Vagina (tissue), 2 donors: Measurements from ENCODE around the gene SIDT1. TPM values are rescaled to one million over a fixed set of nuclear protein-coding genes. Genes with fewer than 3 reads are reported as not detected.

Source experiments
- DNase-seq, 2 donors: peaks; one replicate each; pipeline ENCODE4 v3.0.0-alpha.2; 2017; ENCODE audit errors: extremely low spot score in 2 of 2
- H3K27ac ChIP-seq: fragments of 200-600 bp; sonication (generic); one replicate; pipeline ENCODE4 v1.5.1; 2019
- H3K27me3 ChIP-seq: fragments of 200-600 bp; sonication (generic); one replicate; pipeline ENCODE4 v1.5.1; 2019
- H3K36me3 ChIP-seq, 2 donors: fragments of 200-600 bp; sonication (generic); one replicate each; pipeline ENCODE4 v1.5.1; 2017 to 2019
- H3K4me1 ChIP-seq: fragments of 200-600 bp; sonication (generic); one replicate; pipeline ENCODE4 v1.5.1; 2019
- H3K4me3 ChIP-seq, 2 donors: fragments of 200-600 bp; sonication (generic); 1 replicate in 1 of 2; 2 replicates in 1 of 2; pipeline ENCODE4 v1.5.1; 2016 to 2019
- H3K9me3 ChIP-seq: fragments of 200-600 bp; sonication (generic); one replicate; pipeline ENCODE4 v1.5.1; 2019
- CTCF ChIP-seq, 3 experiments: fragments of 450-650 bp in 2 of 3; fragments of 200-600 bp in 1 of 3; sonication (generic) in 1 of 3; IDR thresholded peaks; one replicate each; pipeline ENCODE4 v1.5.1; 2017 to 2019; ENCODE audit warnings: antibody characterized with exemption in 3 of 3, mild to moderate bottlenecking in 2 of 3, moderate library complexity in 2 of 3
- POLR2A ChIP-seq, 2 donors: fragments of 450-650 bp; IDR thresholded peaks; one replicate each; pipeline ENCODE4 v1.6.1; 2017; ENCODE audit warnings: antibody characterized with exemption in 2 of 2, mild to moderate bottlenecking in 2 of 2, moderate library complexity in 2 of 2
- POLR2AphosphoS5 ChIP-seq, 2 donors: sonication (generic); formaldehyde crosslinking; IDR thresholded peaks; one replicate each; pipeline ENCODE4 v1.9.0; 2017; ENCODE audit warnings: antibody characterized with exemption in 2 of 2, mild to moderate bottlenecking in 2 of 2, low read depth in 1 of 2; ENCODE audit not compliant: insufficient read depth in 1 of 2
- intact Hi-C: fragments of 100-400 bp; cut with DNase I; formaldehyde crosslinking; loops from one replicate; pipeline ENCODE4 v1.15.1; 2023
- total RNA-seq: library from RNA; depleted of rRNA; stranded (reverse); fragments of >200 nt; gene quantifications from one replicate; pipeline ENCODE4 v1.2.3, GENCODE V29; 2016

The SIDT1 gene
- total RNA-seq, 1 donor from 2014 or later: 44.0 TPM

GRCh38 chr3:113565555-113565954 is 33.2 kb downstream of the SIDT1 start:
- Histone ChIP-seq H3K4me1 (no peaks in the 10 kb centered on the region), H3K36me3 (no peaks in the 10 kb centered on the region), H3K4me3 (no peak overlapping the region), H3K9me3 (no peaks in the 10 kb centered on the region), H3K27ac (no peak overlapping the region), H3K27me3 (no peaks in the 10 kb centered on the region)
- no peak for DNase-seq
- TF ChIP-seq POLR2A (IDR thresholded peaks at IDR 0.05): no peak
- no peak for TF ChIP-seq CTCF (IDR thresholded peaks at IDR 0.05)
- no peak for TF ChIP-seq POLR2AphosphoS5 (IDR thresholded peaks at IDR 0.05; ENCODE audit: insufficient read depth in 1 of 2, low read depth in 1 of 2)
- intact Hi-C loops: no loop called here

GRCh38 chr3:113570158-113570557 is 37.8 kb downstream of the SIDT1 start:
- Histone ChIP-seq H3K27ac (no peak overlapping the region), H3K4me3 (no peak overlapping the region), H3K36me3 (no peaks in the 10 kb centered on the region), H3K27me3 (no peaks in the 10 kb centered on the region), H3K9me3 (no peaks in the 10 kb centered on the region), H3K4me1 (no peaks in the 10 kb centered on the region)
- intact Hi-C loops: no loop called here
- TF ChIP-seq POLR2A (IDR thresholded peaks at IDR 0.05): no peak
- TF ChIP-seq CTCF (IDR thresholded peaks at IDR 0.05): no peak
- TF ChIP-seq POLR2AphosphoS5 (IDR thresholded peaks at IDR 0.05; ENCODE audit: insufficient read depth in 1 of 2, low read depth in 1 of 2): no peak
- DNase-seq: no peak

DNA sequence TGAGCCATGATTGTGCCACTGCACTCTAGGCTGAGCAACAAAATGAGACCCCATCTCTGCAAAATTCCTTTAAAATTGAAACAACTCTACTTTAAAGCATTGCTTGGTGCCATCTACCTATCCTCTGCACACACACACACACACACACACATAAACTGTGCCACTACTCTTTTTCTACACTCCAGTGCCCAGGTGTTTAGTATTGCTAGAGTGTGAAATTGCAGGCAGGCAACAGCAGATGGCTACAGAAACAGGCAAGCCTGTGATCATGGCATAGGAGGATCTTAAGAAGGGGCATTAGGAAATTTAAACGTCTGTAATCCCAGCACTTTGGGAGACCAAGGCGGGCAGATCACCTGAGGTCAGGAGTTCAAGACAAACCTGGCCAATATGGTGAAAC is 39.0 kb downstream of the SIDT1 start:
- H3K9me3 ChIP-seq: no peaks in the 10 kb centered on the region
- H3K36me3 ChIP-seq: no peaks in the 10 kb centered on the region
- H3K27me3 ChIP-seq: no peaks in the 10 kb centered on the region
- no peaks in the 10 kb centered on the region for H3K4me1 ChIP-seq
- intact Hi-C loops: no loop called here
- DNase-seq: no peak
- H3K4me3 ChIP-seq: no peak overlapping the region
- TF ChIP-seq POLR2A (IDR thresholded peaks at IDR 0.05) (no peak), POLR2AphosphoS5 (IDR thresholded peaks at IDR 0.05; ENCODE audit: insufficient read depth in 1 of 2, low read depth in 1 of 2) (no peak), CTCF (IDR thresholded peaks at IDR 0.05) (no peak)
- no peak overlapping the region for H3K27ac ChIP-seq

- intact Hi-C loops: no loop called here
- DNase-seq: no peak
- Histone ChIP-seq H3K9me3 (no peaks in the 10 kb centered on the region), H3K4me3 (no peak overlapping the region), H3K27ac (no peak overlapping the region), H3K36me3 (no peaks in the 10 kb centered on the region), H3K4me1 (no peaks in the 10 kb centered on the region), H3K27me3 (no peaks in the 10 kb centered on the region)
- TF ChIP-seq CTCF (IDR thresholded peaks at IDR 0.05): no peak
- TF ChIP-seq POLR2A (IDR thresholded peaks at IDR 0.05): no peak
- TF ChIP-seq POLR2AphosphoS5 (IDR thresholded peaks at IDR 0.05; ENCODE audit: insufficient read depth in 1 of 2, low read depth in 1 of 2): no peak
These were observed 41.4 kb downstream of the SIDT1 start for GRCh38 chr3:113573728-113574127.

GRCh38 chr3:113574213-113574612 is 41.9 kb downstream of the SIDT1 start:
- no peaks in the 10 kb centered on the region for H3K9me3 ChIP-seq
- H3K27ac ChIP-seq: no peak overlapping the region
- no peak for DNase-seq
- TF ChIP-seq POLR2A (IDR thresholded peaks at IDR 0.05) (no peak), CTCF (IDR thresholded peaks at IDR 0.05) (no peak), POLR2AphosphoS5 (IDR thresholded peaks at IDR 0.05; ENCODE audit: insufficient read depth in 1 of 2, low read depth in 1 of 2) (no peak)
- H3K4me3 ChIP-seq: no peak overlapping the region
- intact Hi-C loops: no loop called here
- no peaks in the 10 kb centered on the region for H3K4me1 ChIP-seq
- no peaks in the 10 kb centered on the region for H3K27me3 ChIP-seq
- no peaks in the 10 kb centered on the region for H3K36me3 ChIP-seq
